ENCODE results near the gene ROR2. TPM values are rescaled to one million over a fixed set of nuclear protein-coding genes. Genes with fewer than 3 reads are reported as not detected.

ROR2 gene
- polyA plus RNA-seq, 4 donors, result 16.6 to 29.1 (median 19.8) TPM

DNA sequence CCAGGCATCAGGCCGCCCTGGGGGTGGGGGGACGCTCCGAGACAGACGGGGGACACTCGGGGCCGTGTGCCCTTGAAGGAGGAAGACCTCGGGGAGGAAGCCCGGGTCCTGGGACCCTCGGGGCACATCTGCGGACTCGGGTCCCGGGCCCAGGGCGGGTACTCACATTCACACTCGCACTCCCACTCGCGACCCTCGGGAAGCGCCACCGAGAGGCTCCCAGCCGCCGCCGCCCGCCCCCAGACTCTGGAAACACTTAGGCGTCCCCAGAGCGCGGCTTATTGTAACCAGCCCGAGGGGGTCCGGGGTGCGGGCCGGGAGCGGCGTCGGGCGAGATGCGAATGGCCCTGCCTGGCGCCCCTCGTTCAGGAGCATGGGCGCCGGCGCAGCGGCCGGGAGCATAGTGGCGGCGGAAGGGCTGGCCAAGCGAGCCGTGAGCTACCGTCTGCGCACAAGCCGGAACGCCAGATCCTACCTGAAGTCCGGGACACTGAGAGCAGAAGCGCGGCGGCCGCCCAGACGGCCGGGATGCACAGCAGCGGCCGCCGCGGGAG lies 559 bp downstream of the ROR2 start:
- DNase-seq (ENCODE audit: low read depth in 4 of 4, low spot score in 3 of 4), result no peak

DNA sequence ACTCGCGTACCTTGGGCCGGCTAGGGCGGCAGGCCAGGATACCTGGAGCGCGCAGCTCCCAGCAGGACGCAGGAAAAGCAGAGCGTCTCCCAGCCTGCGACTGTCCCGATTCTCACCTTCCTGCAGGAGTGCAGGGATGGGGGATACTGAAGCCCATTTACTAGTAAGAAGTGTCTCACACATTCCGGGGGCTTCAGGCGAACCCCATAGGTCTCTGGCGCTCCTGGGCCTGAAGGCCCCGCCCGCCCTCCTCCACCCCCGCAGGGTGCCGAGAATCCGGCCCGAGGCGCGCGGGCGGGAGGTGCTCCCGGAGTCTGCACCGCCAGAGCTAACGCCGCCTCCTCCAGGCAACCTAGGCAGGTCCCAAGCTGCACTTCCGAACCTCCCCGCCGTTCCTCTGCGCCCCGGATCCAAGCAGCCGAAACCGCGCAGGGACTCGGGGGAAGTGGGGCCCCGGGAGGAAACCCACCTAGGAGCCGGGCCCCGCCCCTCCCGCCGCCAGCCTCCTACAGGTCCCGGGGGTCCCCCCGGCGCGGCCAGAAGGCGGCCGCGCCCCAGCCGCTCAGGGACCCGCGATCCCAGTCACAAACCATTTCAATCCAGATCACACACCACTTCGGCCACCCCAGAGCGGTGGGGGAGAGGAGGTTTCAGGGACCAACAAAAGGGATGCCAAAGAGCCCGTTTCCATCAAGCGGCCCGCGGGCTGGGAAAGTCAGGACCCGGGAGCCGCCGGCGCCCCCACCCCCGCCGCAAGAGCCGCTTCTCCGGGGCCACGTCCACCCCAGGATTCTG lies 1.2 kb downstream of the ROR2 start:
- DNase-seq (ENCODE audit: low read depth in 4 of 4, low spot score in 3 of 4), result peak in 1 of 4 donors; percentile 44

DNA sequence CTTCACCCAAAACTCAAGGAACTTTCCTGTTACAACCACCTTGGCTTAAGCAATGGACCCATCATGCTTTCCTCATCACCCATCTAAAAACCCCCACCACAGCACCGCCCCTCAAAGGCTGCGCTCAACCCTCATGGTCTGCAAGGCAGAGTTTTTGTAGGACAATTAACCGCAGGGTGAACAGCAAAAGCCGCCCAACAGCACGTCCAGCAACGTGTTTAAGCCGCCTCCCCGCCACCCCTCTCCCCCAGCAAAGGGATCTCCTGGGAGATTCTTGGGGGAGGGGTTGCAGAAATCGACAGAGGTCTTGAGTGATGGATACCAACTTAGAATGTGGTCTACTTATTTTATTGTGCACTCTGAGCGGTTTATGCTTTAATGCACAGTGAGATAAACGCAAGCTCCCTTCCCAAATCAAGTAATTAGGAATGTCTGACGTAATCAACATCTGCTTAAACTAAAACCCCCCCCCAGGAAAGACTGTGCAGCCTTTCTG lies 1.9 kb downstream of the ROR2 start:
- DNase-seq (ENCODE audit: low read depth in 4 of 4, low spot score in 3 of 4), result no peak

DNA sequence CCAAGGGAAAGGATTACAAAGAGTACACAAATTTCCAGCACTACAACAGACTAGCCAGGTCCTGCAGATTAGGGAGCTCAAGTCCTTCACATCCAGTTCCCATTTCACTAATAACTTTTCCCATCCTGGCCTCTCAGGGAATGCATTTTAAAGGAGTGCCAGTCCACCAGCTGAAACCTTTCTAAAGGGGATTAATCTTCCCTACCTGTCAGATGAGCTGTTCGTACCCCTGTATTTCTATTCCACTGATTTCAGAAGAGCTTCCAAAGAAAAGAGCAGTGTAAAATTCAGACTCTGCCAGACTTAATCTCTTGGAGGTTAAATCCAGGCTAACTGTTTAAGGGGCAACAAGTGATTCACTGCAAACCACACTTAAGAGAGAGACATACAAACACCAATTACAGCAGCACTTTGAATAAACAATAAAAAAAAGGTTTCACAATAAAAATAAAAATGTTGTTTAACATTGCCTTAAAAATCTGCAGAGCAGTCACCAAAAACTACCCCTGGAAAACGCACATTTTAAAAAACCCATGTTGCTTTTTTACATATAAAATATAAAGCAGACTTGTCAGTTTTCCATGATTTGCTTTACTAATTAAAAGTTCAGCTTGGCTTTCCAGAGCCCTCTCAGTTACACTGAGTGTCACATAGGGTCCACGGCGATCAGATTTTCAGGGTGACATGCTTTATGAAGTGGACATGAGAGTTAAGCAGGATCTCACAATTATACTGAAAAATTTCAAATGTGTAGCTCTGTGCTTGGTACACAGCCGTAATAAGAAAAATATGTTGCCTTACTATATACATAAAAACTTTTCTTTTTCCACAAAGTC lies 3.2 kb downstream of the ROR2 start:
- no peak for DNase-seq (ENCODE audit: low read depth in 4 of 4, low spot score in 3 of 4)

DNA sequence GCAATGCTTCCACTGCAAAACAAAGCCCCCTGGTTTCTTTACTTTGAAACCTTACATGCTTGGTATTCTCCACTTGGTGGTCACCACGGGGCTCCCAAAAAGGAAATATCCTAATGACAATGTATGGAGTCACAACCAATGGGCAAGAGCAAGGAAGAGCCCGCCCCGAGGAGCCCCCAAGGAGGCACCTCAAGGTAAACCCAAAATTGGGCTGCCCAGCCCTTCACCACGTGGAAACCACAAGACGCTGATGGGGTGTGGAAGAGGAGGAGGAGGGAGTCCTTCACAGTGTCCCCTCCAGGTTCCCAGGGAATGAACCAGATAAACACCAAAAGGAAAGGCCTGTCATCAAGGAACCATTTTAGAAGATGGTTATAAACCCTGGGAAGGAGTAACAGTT lies 3.8 kb downstream of the ROR2 start:
- DNase-seq (ENCODE audit: low read depth in 4 of 4, low spot score in 3 of 4), result no peak

DNA sequence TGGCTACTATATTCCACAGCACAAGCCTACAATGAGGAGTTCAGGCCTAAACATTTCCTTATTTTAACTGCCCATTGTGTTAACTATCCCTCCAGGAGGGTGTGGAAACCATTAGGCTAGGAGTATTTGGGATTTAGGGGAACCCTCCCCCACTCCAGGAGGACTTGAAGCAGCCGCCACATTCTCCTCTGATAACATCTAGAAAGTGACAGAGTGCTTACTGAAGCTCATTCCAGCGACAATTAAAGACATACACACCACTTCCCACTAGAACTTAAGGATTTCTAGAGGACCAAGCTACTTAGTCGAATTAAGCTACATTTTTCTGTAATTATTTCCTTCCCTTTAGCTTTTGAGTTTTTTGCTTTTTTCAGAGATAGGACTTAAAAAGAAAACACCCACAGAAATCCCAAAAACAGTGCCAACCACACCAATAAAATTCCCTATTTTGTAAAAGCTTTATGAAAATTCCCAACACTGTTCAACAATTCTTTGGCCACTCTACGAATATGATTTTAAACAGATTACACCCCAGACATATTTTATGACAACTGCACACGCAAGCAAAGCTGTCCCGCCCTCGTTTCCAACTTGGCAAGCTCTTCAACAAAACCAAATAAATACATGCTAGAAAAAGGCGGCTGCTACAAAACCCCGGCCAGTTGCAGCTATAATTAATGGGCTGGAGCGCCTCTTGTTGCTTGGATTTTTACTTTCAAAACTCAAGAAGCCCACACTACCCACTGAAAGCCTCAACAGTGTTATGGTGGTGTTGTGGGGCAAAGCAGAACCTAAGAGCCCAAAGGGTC lies 4.5 kb downstream of the ROR2 start:
- peak in 1 of 4 donors; percentile 73 for DNase-seq (ENCODE audit: low read depth in 4 of 4, low spot score in 3 of 4)

DNA sequence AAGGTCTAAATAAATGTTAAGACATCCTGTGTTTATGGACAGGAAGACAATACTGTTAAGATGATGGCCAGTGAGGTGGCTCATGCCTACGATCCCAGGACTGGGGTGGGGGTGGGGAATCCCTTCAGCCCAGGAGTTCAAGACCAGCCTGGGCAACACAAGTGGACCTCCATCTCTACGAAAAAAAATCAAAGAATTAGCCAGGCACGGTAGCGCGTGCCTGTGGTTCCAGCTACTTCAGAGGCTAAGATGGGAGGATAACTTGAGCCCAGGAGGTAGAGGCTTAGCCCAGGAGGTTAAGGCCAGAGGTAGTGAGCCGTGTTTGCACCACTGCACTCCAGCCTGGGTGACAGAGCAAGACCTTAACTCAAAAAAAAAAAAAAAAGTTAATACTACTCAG lies 5.3 kb downstream of the ROR2 start:
- no peak for DNase-seq (ENCODE audit: low read depth in 4 of 4, low spot score in 3 of 4)

DNA sequence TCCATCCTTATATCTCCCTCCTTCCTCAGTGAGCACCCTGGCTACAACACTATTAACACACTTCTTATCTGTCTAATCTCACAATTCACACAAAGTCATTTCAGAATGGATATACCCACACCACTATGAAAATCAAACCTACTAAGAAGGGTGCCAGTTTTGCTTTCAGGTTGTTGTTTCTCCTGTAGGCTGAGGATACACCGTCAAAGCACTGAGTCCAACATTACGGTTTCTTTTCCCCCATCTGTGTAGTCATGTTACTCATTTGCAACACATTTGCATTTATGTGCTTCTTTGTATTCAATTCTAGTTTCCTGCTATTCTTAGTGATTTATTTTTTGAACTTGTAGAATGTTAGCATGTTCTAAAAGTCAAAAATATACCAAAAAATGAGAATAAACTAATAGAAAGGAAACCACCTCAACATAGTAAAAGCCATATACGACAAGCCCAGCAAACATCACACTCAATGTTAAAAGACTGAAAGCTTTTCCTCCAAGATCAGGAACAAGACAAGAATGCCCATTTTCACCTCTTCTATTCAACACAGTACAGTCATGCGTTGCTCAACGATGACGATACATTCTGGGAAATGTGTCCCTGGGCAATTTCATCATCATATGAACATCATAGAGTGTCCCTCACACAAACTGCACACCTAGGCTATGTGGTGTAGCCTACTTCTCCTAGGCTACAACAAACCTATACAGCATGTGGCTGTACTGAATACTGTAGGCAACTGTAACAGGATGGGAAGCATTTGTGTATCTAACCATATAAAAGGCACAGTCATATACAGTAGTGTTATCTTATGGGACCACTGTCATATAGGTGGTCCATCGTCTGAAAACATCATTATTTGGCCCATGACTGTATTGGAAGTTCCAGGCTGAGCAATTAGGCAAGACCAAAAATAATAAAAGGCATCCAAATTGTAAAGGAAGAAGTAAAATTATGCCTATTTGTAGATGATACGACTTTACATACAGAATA lies 6.3 kb downstream of the ROR2 start:
- DNase-seq (ENCODE audit: low read depth in 4 of 4, low spot score in 3 of 4), result no peak

DNA sequence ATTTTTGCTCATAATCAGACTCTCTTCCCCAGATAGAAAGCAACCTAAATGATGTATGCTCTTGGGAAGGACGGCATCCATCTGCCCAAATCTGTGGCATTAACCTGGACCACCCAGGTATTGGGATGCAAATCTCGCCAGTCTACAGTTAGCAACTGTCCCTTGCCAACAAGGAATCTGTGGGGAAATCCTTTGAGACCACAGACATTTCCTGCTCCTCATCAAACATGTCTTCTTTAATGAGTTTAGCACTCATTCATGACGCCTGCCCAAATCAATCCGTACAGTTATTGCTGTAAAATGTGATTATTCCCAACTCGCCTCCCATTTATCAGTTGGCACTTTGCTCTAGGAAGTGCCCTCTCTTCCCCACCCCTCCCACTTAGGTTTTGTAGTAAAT lies 7.8 kb downstream of the ROR2 start:
- DNase-seq (ENCODE audit: low read depth in 4 of 4, low spot score in 3 of 4), result no peak

DNA sequence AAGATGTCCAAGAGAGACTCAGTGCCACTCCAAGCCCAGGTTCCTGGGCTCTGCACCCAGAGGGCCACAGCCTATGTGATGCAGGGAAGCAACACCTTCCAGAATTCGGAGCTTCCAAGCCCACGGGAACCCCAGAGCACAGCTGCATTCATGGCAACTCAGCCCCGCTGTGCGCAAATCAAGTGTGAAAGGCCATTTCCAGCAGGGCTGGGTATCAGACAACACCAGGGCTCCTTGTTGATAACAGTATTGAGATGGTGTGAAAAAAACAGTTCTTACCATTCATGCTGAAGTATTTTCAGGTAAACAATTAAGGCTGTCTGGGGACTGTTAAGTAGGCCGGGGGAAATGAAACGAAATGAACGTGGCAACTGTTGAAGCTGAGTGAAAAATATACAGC lies 10.1 kb downstream of the ROR2 start:
- DNase-seq (ENCODE audit: low read depth in 4 of 4, low spot score in 3 of 4), result no peak

DNA sequence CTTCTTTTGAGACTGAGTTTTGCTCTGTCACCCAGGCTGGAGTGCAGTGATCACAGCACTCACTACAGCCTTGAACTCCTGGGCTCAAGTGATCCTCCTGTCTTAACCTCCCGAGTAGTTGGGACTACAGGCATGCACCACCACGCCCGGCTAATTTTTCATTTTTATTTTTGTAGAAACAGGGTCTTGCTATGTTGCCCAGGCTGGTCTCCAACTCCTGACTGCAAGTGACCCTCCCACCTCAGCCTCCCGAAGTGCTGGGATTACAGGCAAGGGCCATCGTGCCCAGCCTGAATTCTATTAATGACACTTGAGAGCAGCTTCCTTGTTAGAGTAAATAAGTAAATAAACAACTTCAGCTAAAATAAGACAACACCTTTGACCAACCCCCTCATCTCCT lies 12.3 kb downstream of the ROR2 start:
- no peak for DNase-seq (ENCODE audit: low read depth in 4 of 4, low spot score in 3 of 4)

DNA sequence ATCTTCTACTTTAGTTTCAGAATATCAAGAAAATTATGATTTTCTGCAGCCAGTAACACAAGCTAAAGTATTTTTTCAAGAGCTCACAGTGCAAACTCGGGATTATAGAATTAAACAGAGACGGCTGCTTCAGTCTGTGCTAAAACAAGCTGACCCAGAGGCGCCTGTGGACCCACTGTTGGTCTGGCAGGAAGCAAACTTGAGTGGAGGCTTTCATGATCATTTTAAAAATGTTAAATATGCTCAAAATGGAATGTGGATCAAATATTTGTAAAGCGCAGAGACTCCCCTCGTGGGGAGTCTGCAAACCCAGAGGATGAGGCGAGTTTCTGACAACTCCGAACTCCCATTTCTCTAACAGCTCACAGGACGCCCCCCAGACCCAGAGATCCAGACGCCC lies 13.0 kb downstream of the ROR2 start:
- no peak for DNase-seq (ENCODE audit: low read depth in 4 of 4, low spot score in 3 of 4)

DNA sequence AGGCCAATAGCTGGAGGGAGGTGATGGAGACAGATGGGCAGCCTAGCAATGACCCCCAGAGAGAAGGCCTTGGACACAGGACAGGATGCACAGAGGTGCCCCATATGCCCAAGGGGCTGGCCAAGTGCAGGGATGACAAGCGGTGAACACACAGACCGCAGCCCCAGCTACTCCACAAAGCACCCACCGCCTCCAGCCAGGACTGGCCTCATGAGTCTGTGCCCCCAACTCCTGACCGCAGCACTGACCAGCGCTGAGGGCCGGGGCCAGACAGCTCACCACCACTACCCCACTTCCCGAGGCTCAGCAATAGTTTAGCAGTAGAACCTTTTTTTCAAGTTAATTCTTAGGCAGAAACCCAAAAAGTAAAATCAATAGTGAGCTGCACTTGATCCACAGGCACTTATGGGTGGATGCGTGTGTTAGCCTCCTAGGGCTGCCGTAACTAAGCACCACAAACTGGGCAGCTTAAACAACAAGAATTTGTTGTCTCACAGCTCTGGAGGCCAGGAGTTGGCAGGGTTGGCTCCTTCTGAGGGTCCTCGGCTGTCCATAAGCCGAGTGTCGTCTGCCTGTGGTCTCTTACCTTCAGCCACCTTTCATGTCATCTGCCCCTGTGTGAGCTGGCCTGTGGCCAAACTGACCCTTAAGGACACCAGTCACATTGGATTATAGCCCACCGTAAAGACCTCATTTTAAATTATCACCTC lies 14.1 kb downstream of the ROR2 start:
- DNase-seq (ENCODE audit: low read depth in 4 of 4, low spot score in 3 of 4), result no peak

DNA sequence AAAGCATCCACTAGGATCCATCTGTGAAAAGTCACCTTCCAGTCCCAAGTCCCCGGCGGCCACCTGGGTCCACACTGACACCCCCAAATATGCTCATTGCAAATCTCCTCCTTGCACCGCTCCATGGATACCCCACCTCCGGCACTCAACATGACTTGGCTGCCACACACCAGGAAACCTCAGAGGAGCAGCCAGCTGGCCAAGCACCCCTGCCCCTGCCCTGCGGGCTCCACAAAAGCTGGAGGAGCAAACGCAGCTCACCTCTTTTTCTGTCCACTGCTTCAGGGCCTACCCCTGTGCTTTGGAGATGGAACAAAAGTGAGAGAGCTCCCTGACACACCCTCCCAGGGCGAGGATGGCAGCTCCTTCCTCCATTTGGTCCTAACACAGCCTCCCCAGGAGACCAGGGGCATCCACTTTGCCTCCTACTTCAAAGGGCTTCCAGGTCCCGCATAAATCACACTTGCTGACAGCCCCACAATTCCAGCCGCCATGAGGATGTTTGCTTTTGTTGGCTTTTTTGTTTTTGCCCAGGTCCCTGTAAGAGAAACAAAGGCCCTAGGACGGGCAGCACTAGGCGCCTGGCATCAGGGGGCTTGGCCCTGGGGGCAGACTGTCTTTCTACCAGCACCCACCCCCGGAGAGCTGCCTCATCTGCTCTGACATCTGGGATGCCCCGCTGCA lies 14.8 kb downstream of the ROR2 start:
- no peak for DNase-seq (ENCODE audit: low read depth in 4 of 4, low spot score in 3 of 4)

DNA sequence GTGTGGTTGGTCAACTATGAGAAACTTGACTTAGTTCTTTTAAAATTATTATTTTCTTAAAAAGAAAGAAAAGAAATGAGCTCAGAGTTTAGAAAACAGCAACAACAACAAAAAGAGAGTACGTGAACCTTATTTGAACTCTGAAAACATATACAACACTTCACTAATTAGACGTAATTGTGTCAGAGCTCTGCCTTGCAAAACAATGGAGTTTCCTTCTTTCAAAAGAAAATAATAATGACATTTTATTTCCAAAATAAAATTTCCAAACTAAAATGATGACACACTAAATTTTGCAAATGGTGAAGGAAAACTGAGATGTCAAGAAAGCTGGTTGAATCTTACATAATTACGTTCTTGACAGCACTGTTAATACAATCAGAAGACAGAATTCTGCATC lies 15.4 kb downstream of the ROR2 start:
- no peak for DNase-seq (ENCODE audit: low read depth in 4 of 4, low spot score in 3 of 4)

DNA sequence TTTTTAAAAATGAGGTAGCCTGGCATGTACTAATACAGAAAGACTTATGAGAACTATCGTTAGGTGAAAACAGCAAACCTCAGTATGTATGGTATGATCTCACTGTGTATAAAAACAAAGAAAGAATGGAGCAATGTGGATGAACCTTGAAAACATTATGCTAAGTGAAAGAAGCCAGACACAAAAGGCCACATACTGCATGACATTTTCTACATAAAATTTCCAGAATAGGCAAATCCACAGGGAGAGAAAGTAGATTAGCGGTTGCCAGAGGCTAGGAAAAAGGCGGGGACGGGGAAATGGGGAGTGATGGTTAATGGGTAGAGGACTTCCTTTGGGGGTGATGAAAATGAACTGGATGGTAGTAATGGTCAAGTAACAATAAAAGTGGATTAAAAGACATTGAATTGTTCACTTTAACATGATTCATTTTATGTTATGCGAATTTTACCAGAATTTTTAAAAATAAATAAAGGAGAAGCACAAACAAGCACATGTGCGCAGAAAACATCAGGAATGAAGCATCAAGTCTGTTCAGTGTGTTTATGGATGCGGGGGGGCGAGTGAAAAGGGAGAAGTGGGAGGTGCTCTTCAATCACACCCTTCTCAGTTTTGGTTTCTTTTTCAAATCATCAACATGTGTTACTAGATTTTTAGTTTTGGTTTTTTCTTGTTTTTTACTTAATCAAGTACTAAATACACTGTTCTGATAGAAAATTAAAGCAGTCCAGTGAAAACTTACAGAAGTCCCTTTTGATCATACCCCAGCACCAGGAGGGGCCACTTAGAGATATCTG lies 16.3 kb downstream of the ROR2 start:
- DNase-seq (ENCODE audit: low read depth in 4 of 4, low spot score in 3 of 4), result no peak

DNA sequence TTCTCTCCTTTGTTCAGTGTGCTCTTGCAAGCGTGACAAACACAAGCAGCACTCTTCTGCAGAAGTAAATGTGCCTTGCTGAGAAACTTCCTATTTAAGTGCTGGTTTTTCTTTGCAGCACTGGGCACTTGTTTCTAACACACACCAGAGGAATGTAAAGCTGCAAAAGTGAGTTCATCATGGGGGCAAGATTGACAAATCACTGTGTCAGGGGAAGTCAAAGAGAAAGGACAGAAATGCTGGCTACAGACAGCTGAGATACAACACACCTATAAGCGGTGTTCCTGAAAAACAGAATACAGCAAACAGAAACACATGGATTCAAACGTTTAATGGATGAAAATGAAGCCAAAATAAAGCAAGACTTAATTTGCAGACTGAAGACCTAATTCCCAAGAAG lies 19.6 kb downstream of the ROR2 start:
- DNase-seq (ENCODE audit: low read depth in 4 of 4, low spot score in 3 of 4), result no peak

DNA sequence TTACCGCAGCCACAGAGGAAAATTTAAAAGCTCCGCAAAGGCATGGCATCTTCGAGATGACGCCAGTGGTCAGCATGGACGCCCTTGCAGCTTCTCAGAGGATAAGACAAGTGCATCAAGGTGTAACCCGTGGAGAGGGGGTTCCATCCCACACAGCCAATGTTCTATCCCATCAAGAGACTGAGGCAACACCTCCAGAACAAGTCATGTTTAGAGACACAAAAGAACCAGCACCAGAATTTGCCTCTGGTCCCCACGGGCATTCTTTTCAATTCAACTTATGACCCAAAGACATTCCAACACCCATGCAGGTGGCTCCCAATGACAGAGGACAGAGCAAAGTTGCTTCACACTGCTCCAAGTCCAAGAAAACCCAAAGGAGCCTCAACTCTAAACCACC lies 20.7 kb downstream of the ROR2 start:
- no peak for DNase-seq (ENCODE audit: low read depth in 4 of 4, low spot score in 3 of 4)
